ENCODE results near the gene CDH4.

The CDH4 gene

DNA sequence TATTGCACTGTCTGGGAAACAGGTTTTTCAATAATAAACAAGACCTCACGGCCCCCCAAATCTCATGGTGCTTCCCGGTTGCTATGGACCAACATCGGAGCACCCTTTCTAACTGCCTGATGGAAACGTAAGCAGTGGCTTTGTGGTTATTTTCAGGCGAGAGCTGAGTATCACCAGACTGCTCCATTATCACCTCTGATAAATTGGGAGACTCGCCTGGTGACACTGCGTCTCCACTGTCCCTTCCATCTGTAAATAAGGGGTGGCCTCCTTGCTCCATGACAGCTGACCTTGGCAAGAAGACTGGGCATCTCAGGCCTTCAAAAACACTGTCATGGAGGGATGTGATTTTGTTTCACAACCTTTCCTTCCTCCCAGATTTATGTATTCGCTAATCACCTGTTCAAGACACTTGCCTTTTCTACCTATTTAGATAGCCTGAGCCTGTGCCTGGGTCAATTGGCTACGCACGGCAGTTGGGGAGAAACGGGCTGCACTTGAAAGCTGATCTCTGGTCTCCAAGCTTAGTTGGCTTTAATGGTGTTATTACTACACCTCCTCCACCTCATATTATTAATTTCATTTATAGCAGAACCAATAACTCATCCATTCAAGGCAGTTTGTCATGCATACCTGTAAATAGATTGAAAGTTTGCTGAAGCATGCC, 17.7 kb upstream of the CDH4 start:
- no peak for TF ChIP-seq CEBPB (IDR thresholded peaks at IDR 0.05)
- TF ChIP-seq MAX (IDR thresholded peaks at IDR 0.05): no peak
- TF ChIP-seq RAD21 (IDR thresholded peaks at IDR 0.05; ENCODE audit: low read depth): no peak
- TF ChIP-seq FOXM1 (IDR thresholded peaks at IDR 0.05; ENCODE audit: borderline replicate concordance, low read depth): no peak
- TF ChIP-seq REST (IDR thresholded peaks at IDR 0.05; ENCODE audit: low read depth): no peak
- no peak for TF ChIP-seq NFIC (IDR thresholded peaks at IDR 0.05)
- TF ChIP-seq CREB1 (IDR thresholded peaks at IDR 0.05; ENCODE audit: low read depth): no peak
- no peak for TF ChIP-seq YY1 (IDR thresholded peaks at IDR 0.05; ENCODE audit: low read depth)

- TF ChIP-seq MAX (IDR thresholded peaks at IDR 0.05): no peak
- no peak for TF ChIP-seq FOXM1 (IDR thresholded peaks at IDR 0.05; ENCODE audit: borderline replicate concordance, low read depth)
- no peak for TF ChIP-seq EGR1 (IDR thresholded peaks at IDR 0.05)
- TF ChIP-seq USF1 (IDR thresholded peaks at IDR 0.05): no peak
- TF ChIP-seq CEBPB (IDR thresholded peaks at IDR 0.05): no peak
- no peak for TF ChIP-seq RAD21 (IDR thresholded peaks at IDR 0.05; ENCODE audit: low read depth)
- TF ChIP-seq CREB1 (IDR thresholded peaks at IDR 0.05; ENCODE audit: low read depth): no peak
- no peak for TF ChIP-seq TAF1 (IDR thresholded peaks at IDR 0.05; ENCODE audit: low read depth)
- TF ChIP-seq TCF12 (IDR thresholded peaks at IDR 0.05; ENCODE audit: low read depth): no peak
- no peak for TF ChIP-seq TEAD4 (IDR thresholded peaks at IDR 0.05)
- TF ChIP-seq EP300 (IDR thresholded peaks at IDR 0.05; ENCODE audit: borderline replicate concordance): no peak
Measured at GRCh38 chr20:61236713-61237112, 15.3 kb upstream of the CDH4 start.

DNA sequence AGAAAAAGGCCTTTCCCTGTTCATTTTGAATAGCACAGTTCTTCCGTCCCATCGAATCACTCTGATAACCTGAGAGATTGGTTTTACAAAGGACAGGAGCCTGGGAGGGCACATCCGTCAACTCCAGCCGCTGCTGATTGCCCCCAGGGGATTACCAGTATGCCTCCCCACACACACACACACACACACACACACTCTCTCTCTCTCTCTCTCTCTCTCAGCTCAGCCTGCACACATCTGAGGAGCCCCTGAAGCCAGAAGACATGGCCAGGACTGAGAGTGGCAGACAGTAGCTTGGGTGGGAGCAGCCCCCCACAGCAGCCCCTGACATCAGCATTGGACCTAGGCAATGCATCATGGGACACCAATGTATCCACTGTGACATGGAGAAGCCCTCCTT, 13.2 kb upstream of the CDH4 start:
- TF ChIP-seq FOXM1 (IDR thresholded peaks at IDR 0.05; ENCODE audit: borderline replicate concordance, low read depth): no peak
- TF ChIP-seq YY1 (IDR thresholded peaks at IDR 0.05; ENCODE audit: low read depth): no peak
- no peak for TF ChIP-seq RAD21 (IDR thresholded peaks at IDR 0.05; ENCODE audit: low read depth)
- no peak for TF ChIP-seq NFIC (IDR thresholded peaks at IDR 0.05)
- TF ChIP-seq ZBTB7A (IDR thresholded peaks at IDR 0.05; ENCODE audit: low read depth): no peak
- no peak for TF ChIP-seq TCF12 (IDR thresholded peaks at IDR 0.05; ENCODE audit: low read depth)
- TF ChIP-seq CEBPB (IDR thresholded peaks at IDR 0.05): no peak

GRCh38 chr20:61240814-61241213, 11.2 kb upstream of the CDH4 start:
- TF ChIP-seq CEBPB (IDR thresholded peaks at IDR 0.05): no peak
- TF ChIP-seq TEAD4 (IDR thresholded peaks at IDR 0.05): no peak
- no peak for TF ChIP-seq RAD21 (IDR thresholded peaks at IDR 0.05; ENCODE audit: low read depth)
- TF ChIP-seq MAX (IDR thresholded peaks at IDR 0.05): no peak
- TF ChIP-seq TAF1 (IDR thresholded peaks at IDR 0.05; ENCODE audit: low read depth): no peak
- no peak for TF ChIP-seq FOXM1 (IDR thresholded peaks at IDR 0.05; ENCODE audit: borderline replicate concordance, low read depth)
- no peak for TF ChIP-seq TCF12 (IDR thresholded peaks at IDR 0.05; ENCODE audit: low read depth)
- no peak for TF ChIP-seq REST (IDR thresholded peaks at IDR 0.05; ENCODE audit: low read depth)
- no peak for TF ChIP-seq USF1 (IDR thresholded peaks at IDR 0.05)
- TF ChIP-seq NFIC (IDR thresholded peaks at IDR 0.05): no peak

GRCh38 chr20:61244213-61244612, 7.8 kb upstream of the CDH4 start:
- no peak for TF ChIP-seq TAF1 (IDR thresholded peaks at IDR 0.05; ENCODE audit: low read depth)
- no peak for TF ChIP-seq EP300 (IDR thresholded peaks at IDR 0.05; ENCODE audit: borderline replicate concordance)
- TF ChIP-seq NFIC (IDR thresholded peaks at IDR 0.05): no peak
- no peak for TF ChIP-seq EGR1 (IDR thresholded peaks at IDR 0.05)
- no peak for TF ChIP-seq YY1 (IDR thresholded peaks at IDR 0.05; ENCODE audit: low read depth)
- no peak for TF ChIP-seq RAD21 (IDR thresholded peaks at IDR 0.05; ENCODE audit: low read depth)
- TF ChIP-seq CEBPB (IDR thresholded peaks at IDR 0.05): no peak
- TF ChIP-seq TEAD4 (IDR thresholded peaks at IDR 0.05): no peak
- no peak for TF ChIP-seq TCF12 (IDR thresholded peaks at IDR 0.05; ENCODE audit: low read depth)
- no peak for TF ChIP-seq ZBTB7A (IDR thresholded peaks at IDR 0.05; ENCODE audit: low read depth)
- no peak for TF ChIP-seq MAX (IDR thresholded peaks at IDR 0.05)
- no peak for TF ChIP-seq CREB1 (IDR thresholded peaks at IDR 0.05; ENCODE audit: low read depth)
- TF ChIP-seq REST (IDR thresholded peaks at IDR 0.05; ENCODE audit: low read depth): no peak
- no peak for TF ChIP-seq USF1 (IDR thresholded peaks at IDR 0.05)
- TF ChIP-seq FOXM1 (IDR thresholded peaks at IDR 0.05; ENCODE audit: borderline replicate concordance, low read depth): no peak

All from Ishikawa (cell line).